Left cardiac atrium (tissue), 4 donors: ENCODE results near the gene SRSF1. TPM values are rescaled to one million over a fixed set of nuclear protein-coding genes. Genes with fewer than 3 reads are reported as not detected.

Experiments
- ATAC-seq, 2 donors: fragments of 200-7000 bp; cut with Tn5 transposase; one replicate each; pipeline ENCODE4 v1.9.1; 2020; ENCODE audit warnings: mild to moderate bottlenecking in 2 of 2, moderate library complexity in 2 of 2
- DNase-seq: peaks from one replicate; pipeline ENCODE4 v3.0.0-alpha.2; 2020
- intact Hi-C, 2 donors: fragments of 100-400 bp; cut with DNase I; formaldehyde crosslinking; loops; one replicate each; pipeline versions ENCODE4 v1.14.1 to v1.15.1; 2022 to 2023
- total RNA-seq, 2 donors: library from RNA; stranded (reverse); fragmentation: NEBNext Ultra II Directional; extraction: Animal tissue kit (Norgen Biotek cat#: 25700); gene quantifications; one replicate each; pipeline ENCODE4 v1.2.1, GENCODE V29; 2021
- donor health status: DM: no; HTN: yes; CAD: no.
- donor health status: DM: no; HTN: yes; CAD: no; lungs with severe emphysema.
- donor health status: DM: yes; HTN: yes; CAD: no.
- donor health status: Dilated cardiomyopathy.

SRSF1 gene
- total RNA-seq, 2 donors from 2014 or later = 113 to 137 TPM

DNA sequence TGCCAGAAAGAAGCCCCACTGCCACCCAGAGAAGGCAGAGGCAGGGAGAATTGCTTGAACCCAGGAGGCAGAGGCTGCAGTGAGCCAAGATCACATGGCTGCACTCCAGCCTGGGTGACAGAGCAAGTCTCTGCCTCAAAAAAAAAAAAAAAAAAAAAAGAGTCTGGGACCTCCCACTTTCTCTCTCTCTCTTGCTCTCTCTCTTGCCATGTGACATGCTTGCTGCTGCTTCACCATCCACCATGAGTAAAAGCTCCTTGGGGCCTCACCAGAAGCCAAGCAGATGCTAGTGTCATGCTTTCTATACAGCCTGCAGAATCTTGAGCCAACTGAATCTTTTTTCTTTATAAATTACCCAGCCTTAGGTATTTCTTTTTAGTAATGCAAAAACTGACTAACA, 21.5 kb upstream of the SRSF1 start:
- DNase-seq (no peak), ATAC-seq (no peak)
- intact Hi-C loops = no loop called here

DNA sequence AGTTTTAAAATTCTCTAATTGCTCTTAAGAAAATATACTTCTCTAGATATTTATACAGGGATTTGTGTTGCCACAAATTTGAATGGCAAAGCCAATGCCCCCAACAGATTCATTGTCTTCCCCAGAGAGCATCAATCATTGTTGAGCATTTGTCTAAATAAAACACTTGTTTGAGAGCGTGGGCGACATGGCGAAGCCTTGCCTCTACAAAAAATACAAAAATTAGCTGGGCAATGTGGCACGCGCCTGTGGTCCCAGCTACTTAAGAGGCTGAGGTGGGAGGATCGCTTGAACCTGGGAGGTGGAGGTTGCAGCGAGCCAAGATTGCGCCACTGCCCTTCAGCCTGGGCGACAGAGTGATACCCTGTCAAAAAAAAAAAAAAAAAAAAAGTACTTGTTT, 13.4 kb upstream of the SRSF1 start:
- DNase-seq (no peak), ATAC-seq (no peak)
- intact Hi-C loops = no loop called here

DNA sequence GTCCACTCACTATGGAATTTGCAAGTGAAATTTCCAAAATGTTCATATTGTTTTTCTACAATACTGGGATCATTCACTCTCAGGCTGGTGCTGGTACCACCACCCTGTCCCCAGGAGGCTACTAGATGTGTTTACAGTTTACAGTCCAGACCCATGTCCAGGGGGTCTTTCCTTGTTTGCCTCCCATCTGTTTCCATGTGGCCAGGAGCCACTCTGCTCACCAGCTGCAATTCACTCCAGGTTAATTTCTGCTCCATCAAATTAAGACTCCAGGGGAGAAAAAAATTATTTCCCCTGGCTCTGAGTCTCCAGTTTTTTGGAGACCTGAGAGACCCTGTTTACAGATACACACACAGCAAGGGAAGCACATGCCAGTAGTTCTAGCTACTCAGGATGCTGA, 12.5 kb upstream of the SRSF1 start:
- intact Hi-C loops = no loop called here
- ATAC-seq (no peak), DNase-seq (no peak)

DNA sequence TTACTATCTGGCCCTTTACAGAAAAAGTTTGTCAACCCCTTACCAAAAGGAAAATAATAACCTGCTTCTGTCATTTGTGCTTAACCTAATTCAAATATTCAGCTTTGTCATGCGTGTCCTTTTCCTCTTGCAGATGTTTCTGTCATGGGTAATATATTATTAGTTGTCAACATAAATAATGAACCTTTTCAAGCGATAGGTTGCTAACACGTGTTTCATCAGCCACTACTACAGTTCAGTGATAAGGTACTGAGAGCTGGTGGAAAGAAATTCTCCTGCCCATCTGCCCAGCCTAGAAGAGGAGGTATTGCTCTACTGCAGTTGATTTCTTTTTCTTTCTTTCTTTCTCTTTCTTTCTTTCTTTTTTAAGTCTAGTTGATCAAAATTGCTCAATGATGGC, 12.0 kb upstream of the SRSF1 start:
- intact Hi-C loops = no loop called here
- DNase-seq (no peak), ATAC-seq (no peak)

DNA sequence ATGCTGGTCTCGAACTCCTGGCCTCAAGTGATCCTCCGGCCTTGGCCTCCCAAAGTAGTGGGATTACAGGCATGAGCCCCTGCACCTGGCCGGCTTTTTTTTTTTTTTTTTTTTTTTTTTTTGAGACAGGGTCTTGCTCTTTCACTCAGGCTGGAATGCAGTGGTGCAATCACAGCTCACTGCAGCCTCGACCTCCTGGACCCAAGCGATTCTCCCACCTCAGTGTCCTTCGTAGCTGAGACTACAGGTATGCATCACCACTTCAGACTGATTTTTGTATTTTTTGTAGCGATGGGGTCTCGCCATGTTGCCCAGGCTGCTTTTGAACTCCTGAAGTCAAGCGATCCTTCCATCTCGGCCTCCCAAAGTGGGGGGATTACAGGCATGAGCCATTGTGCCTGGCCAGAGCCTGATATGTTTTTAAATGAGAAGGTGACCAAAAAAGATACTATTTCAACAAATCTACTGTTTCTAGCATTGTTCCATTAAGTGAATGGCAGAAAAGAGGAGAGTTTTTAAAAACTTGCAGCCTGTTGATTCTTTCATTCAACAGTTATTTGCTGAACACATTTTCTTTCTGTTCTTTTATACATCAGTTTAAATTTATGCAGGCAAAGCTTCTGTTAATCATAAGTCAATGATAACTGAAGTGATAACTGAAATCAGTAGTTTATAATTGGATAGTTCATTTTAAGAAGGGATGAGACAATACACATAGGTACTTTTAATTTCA, 3.2 kb upstream of the SRSF1 start:
- intact Hi-C loops = no loop called here
- ATAC-seq = no peak
- DNase-seq = no peak

DNA sequence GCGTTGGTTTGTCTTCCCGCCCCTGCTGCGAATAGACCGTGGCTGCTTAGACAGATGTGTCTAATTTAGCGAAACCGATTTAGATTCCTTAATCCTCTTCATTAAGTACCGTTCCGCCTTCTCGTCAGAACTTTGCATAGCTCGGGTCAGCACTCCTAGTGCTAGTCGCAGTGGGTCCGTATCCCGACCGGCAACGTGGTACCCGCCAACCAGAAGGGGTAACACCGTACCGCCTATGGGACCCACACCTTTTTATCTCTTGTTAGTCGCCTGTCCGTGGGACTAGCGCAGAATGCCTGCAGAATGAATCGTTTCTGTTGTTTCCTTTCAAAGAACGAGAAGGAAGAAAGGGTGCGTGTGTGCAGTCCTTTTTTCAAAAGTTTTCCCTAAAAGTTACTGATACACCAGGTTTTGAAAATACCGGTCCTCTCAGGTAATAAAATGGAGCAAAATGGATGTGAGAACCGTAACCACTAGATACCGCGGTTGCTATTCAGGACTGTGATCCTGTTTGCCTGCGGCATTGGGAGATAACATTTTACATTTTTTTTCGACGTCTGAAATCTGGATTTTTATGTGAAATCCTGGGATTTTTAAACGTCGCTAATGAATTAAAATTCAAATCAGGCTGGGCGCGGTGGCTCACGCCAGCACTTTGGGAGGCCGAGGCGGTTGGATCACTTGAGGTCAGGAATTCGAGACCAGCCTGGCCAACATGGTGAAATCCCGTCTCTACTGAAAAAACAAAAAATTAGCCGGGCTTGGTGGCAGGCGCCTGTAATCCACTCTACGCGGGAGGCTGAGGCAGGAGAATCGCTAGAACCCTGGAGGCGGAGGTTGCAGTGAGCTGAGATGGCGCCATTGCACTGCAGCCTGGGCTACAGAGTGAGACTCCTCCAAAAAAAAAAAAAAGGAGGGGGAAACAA, 998 bp upstream of the SRSF1 start:
- DNase-seq = no peak
- peak in 1 of 2 donors; percentile 16 for ATAC-seq
- intact Hi-C loops = loop anchor here (5.0 to 10.0 kb wide), 3 partner anchors 79 to 107 kb away; no protein-coding TSS in a partner anchor

DNA sequence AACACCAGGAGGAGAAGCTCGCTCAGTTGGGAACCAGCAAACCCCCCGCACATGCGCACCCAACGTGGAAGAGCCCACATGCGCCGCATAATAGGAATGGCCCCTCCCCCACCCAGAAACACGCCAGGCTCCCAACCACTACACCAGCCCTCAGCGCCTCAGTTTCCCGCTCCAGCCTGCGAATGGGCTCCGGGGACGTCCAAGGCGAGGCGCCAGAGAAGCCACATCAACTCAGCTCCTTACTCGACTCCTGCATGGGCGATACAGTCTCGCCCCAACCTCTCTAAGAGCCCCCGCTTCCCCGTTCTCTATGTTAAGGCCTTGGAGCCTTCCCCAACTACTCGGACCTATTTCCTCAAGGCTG, 504 bp downstream of the SRSF1 start:
- ATAC-seq (peak; percentile 80 to 84), DNase-seq (peak; percentile 87)
- intact Hi-C loops = loop anchor here (5.0 to 10.0 kb wide), 3 partner anchors 81 to 108 kb away; no protein-coding TSS in a partner anchor

DNA sequence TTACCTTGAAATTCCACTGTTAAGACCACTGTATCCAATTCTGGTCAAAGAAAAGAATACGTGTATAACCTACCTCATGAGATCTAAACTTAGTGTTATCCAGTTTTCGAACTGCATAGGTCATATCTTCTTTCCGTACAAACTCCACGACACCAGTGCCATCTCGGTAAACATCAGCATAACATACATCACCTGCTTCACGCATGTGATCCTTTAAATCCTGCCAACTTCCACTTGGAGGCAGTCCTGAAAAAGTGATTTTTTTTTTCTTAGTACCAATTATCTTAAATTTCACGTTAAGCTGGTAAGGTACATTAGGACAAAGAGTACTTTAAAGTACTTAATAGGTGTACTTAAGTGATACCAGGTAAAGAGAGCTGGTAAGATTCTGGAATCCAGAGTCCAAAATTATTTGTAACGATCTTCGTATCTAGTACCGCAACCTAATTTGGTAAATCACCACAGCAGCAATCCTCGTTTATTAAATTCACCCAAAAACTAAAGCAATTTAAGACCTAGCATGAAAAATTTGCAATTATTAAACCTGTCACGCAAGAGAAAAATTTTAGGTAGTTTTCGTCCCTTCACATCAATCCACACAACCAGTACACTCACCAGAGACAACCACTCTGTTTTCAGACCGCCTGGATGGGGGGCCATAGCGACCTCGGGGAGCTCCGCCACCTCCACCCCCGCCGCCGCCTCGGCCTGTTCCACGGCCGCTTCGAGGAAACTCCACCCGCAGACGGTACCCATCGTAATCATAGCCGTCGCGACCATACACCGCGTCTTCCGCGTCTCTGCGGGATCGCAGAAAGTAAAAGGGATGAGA, 1.1 kb downstream of the SRSF1 start:
- intact Hi-C loops = loop anchor here (5.0 to 10.0 kb wide), 3 partner anchors 81 to 109 kb away; no protein-coding TSS in a partner anchor
- DNase-seq (no peak), ATAC-seq (peak in 1 of 2 donors; percentile 7)

DNA sequence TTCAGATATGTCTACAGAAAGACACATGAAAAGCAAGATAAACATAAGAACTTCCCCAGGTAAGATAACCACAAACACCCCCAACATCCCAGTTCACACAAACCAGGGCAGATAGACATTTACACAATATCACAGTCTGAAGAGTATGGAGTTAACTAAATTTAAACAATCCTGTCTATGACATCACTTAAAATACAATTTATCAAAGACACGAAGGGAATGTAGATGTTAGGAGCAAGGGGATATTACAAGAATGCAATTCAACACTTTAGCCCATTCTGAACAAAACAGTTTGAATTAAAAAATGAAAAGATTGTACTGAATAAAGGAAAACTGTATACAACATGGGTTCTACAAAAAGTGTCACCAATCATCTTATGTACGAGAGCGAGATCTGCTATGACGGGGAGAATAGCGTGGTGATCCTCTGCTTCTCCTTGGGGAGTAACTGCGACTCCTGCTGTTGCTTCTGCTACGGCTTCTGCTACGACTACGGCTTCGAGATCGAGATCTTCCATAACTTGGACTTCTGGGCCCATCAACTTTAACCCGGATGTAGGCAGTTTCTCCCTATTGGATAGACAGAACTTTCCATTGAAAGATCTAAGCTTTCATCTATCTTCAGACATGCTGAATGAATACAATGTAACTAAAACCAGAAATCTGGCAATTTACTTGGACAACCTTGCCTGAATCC, 1.9 kb downstream of the SRSF1 start:
- no peak for DNase-seq
- intact Hi-C loops = loop anchor here (5.0 to 10.0 kb wide), 3 partner anchors 82 to 110 kb away; no protein-coding TSS in a partner anchor
- ATAC-seq = no peak

DNA sequence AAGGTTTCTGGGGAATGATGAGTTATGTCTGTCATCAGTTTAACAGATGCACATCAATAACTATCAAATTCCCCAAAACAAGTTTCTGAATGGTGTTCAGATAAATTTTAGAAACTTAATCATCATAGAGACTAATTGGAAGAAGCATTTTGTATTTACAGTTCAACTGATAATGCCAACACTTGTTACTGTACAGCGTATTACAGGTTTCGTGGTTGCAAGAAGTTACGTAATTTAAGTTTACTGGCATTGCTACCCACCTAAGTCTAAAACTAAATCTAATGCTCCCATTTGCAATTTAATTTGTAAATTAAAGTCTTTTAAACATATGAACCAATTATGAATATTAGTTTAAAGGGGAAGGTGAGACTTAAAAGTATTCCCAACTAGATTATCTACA, 3.0 kb downstream of the SRSF1 start:
- no peak for ATAC-seq
- intact Hi-C loops = loop anchor here in 1 of 2 donors (10.0 kb wide), 1 partner anchor 111 kb away; no protein-coding TSS in a partner anchor

DNA sequence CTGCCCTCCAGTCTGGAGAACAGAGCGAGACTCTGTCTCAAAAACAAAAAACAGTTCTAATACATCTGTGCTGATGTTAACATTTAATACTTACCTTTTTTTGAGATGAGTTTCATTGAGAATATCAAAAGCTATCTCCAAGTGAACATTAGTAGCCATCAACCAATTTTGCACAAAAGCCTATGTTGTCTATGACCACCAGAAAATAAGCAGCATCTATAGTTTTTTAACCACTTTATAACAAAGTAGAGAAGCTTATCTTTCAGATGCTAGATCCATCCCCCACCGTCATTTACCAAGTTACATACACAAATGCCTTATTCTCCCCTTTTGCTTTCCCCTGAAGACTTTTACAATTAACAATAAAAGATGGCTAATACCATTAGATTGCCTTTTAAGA, 4.1 kb downstream of the SRSF1 start:
- DNase-seq (no peak), ATAC-seq (no peak)
- intact Hi-C loops = loop anchor here in 1 of 2 donors (10.0 kb wide), 1 partner anchor 112 kb away; no protein-coding TSS in a partner anchor

More for the DNA sequence above, 3.0 kb downstream of the SRSF1 start:
- DNase-seq = no peak

DNA sequence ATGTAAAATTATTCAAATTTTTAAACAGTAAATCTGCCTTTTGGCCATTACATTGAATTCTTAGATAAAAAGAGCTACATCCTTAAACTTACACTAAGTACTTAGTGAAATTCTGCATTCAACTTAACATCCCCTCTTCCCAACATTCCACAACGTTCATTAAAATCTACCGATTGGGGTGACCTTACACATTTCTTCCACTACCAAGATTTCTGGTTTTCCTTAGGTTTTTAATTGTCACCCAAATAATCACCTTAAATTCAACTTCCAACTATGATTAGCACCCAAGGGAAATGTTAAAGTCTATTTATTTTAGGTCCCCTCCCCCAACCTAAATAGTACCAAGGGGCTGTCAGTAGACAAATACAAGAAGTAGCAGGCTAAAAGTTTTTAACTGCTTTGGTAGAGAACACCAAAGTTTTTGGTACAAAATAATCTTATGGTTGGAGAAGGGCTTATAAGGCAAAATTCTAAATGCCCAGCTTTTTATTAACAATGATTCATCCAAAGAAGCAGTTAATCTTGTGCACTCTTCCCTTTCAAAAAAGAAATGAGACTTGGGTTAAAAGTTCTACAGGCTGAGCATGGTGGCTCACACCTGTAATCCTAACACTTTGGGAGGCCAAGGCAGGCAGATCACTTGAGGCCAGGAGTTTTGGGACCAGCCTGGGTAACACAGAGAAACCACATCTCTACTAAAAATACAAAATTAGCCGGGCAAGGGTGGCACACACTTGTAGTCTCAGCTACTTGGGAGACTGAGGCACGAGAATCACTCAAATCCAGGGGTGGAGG, 4.7 kb downstream of the SRSF1 start:
- ATAC-seq (no peak), DNase-seq (no peak)
- intact Hi-C loops = loop anchor here in 1 of 2 donors (10.0 kb wide), 1 partner anchor 112 kb away; no protein-coding TSS in a partner anchor

DNA sequence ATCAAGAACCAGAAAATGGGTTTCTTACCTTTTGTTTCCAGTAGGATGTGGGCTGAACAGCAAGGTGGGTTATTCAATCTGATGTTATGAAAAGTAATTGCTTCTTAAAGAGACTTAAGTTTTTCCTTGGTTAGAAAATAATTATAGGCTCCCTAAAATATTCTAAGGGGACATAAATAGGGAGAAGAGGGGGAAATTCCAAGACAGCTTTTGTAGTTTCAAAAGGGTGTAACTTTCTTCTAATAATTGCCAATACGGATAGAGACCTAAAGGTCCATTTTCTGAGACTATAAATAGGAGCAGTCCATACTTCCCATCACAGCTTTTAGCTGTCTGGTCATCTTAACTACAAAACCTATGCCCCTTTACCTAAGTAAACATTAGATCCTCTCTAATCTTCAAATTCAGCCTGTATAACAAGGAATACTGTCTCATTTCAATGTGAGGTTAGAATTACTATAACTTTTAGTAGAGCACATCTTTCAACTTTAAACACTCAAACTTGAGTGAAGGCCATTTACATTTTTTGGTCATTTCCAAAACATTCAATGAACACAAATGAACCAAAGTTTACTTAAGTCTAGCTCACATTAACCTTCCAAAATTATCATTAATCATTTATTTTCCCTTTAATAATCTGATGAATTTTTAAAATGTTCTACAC, 5.5 kb downstream of the SRSF1 start:
- ATAC-seq = no peak
- DNase-seq = no peak
- intact Hi-C loops = loop anchor here in 1 of 2 donors (10.0 kb wide), 1 partner anchor 113 kb away; no protein-coding TSS in a partner anchor

DNA sequence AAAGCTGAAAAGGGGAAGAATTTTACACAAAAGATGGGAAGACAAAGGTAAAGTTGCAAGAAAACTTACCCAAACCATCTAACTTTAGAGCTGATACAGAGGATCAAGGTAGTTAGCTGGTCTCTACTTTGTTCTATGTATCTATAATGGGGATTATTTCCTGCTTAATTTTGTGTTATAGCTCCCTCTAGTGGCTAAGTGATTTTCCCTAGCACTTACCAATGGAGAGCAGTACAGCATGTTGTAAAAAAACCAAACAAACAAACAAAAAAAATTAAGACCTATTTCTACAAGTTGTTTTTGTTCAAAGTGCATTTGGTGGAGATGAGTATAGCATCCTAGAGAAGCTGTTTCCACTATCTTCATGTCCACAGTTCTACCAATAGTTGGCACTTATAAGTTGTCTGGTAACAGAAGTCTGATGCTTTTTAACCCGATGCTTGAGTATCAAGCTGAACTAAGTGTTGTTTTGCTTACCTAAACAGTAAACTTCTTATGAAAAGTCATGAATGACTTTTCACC, 7.5 kb downstream of the SRSF1 start:
- intact Hi-C loops = loop anchor here in 1 of 2 donors (5.0 to 10.0 kb wide), 2 partner anchors 115 to 142 kb away; no protein-coding TSS in a partner anchor
- DNase-seq = no peak
- ATAC-seq = peak; percentile 69 to 72

DNA sequence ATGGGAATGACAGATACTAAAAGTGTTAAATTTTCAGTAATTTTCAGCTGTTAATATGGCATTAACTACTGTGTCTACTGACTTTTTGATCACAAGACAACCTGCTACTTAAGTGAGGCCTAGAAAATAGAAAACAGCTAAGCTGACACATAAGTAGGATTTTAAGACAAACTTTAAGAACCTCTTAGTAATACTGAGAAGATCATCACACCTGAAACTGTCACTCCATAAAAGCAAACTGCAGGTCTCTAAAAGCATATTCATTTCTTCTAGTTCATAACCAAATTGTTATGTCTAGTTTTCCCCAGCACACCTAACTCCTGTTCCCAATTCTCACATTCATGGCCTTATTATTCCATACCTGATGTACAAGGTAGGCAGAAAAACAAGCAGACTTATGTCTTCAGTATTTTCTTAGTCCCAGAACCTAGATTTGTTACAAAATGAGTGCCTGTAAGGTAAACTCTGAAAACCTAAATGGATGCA, 8.0 kb downstream of the SRSF1 start:
- intact Hi-C loops = loop anchor here in 1 of 2 donors (5.0 kb wide), 1 partner anchor 142 kb away; no protein-coding TSS in a partner anchor
- ATAC-seq (no peak), DNase-seq (no peak)

DNA sequence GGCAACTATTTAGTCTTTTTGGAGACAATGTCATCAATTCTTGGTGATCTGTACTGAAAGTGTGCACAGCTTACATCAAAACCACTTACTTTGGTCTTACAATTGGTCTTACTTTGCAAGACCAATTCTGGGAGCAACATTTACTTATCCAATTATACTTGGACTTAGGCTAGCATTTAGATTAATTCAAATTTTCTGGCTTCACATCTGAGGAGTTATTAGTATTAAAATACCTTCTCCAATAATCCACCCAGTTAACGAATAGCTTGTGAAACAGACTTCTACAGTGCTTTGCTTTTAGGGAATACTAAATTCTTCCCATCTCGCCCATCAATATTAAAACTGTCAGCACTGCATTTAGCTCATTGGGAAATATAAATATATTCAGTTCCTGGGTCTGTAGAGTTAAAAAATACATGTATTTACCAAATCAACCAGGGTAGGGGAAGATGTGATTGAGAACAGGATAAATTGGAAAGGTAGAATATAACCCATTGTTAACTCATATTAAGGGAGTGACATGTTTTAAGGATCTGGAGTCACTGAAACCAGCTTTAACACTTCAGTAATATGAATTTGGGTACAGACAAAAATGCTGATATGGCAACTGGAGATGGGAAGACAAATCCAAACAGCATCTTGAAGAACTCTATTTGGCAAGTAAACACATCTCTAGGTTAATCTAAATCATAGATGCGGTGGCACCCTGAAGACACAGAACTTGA, 9.8 kb downstream of the SRSF1 start:
- DNase-seq = no peak
- intact Hi-C loops = loop anchor here in 1 of 2 donors (5.0 kb wide), 1 partner anchor 140 kb away; no protein-coding TSS in a partner anchor
- no peak for ATAC-seq
